Adrenal gland (tissue), 12 donors: ENCODE measurements around the gene VWA2. TPM values are rescaled to one million over a fixed set of nuclear protein-coding genes. Genes with fewer than 3 reads are reported as not detected.

Experiments
- DNase-seq, 7 donors: peaks; one replicate each; pipeline ENCODE4 v3.0.0-alpha.2; 2019 to 2020
- H3K27ac ChIP-seq, 5 donors: fragments of 200-600 bp; sonication (generic) in 4 of 5; 1 replicate in 3 of 5; 2 replicates in 2 of 5; pipeline versions ENCODE4 v1.5.1 to v1.8.0; 2016 to 2020; ENCODE audit warnings: mild to moderate bottlenecking in 1 of 5
- H3K27me3 ChIP-seq: fragments of 200-600 bp; 2 replicates; pipeline ENCODE4 v1.8.0; 2021
- H3K36me3 ChIP-seq, 2 donors: fragments of 200-600 bp; replicated peaks in 1 of 2; 1 replicate in 1 of 2; 2 replicates in 1 of 2; pipeline versions ENCODE4 v1.5.1 to v1.8.0; 2018 to 2022
- H3K4me1 ChIP-seq, 2 donors: fragments of 200-600 bp; replicated peaks in 1 of 2; 1 replicate in 1 of 2; 2 replicates in 1 of 2; pipeline versions ENCODE4 v1.5.1 to v1.8.0; 2018 to 2021
- H3K4me3 ChIP-seq, 4 donors: fragments of 200-600 bp; sonication (generic) in 3 of 4; one replicate each; pipeline ENCODE4 v1.5.1; 2016 to 2018
- H3K9me3 ChIP-seq, 3 donors: fragments of 200-600 bp; sonication (generic) in 1 of 3; replicated peaks in 1 of 3; 1 replicate in 2 of 3; 2 replicates in 1 of 3; pipeline versions ENCODE4 v1.5.1 to v1.8.0; 2016 to 2021
- POLR2A ChIP-seq, 2 donors: fragments of 450-650 bp; IDR thresholded peaks; one replicate each; pipeline ENCODE4 v1.6.1; 2017; ENCODE audit warnings: antibody characterized with exemption in 2 of 2, mild to moderate bottlenecking in 2 of 2, moderate library complexity in 1 of 2
- WGBS, 4 donors: extraction: QIAGEN DNeasy Blood & Tissue Kit in 2 of 4; methylation state at CpG; one replicate each; pipeline versions ENCODE4 v1.1.5 to v1.1.7; 2013 to 2017; 5-methylcytosine and 5-hydroxymethylcytosine counted together
- intact Hi-C, 2 donors: fragments of 100-400 bp; cut with DNase I; formaldehyde crosslinking; loops; one replicate each; pipeline versions ENCODE4 v1.14.1 to v1.15.0; 2022 to 2023
- polyA plus RNA-seq, 3 donors: library from polyadenylated mRNA; stranded (reverse); fragments of 200-250 nt in 2 of 3; fragments of 350-450 nt in 1 of 3; fragmentation: Illumina TruSeq in 1 of 3; extraction: RNeasy Lipid Tissue Mini Kit (QIAGEN cat#74804) in 1 of 3; gene quantifications; one replicate each; pipeline ENCODE4 v1.2.3, GENCODE V29; 2013 to 2014
- total RNA-seq, 9 donors: library from RNA; depleted of rRNA in 4 of 9; stranded (reverse); fragments of >200 nt in 4 of 9; fragments of 120-200 nt in 1 of 9; fragmentation: NEBNext Ultra II Directional in 1 of 9; extraction: Animal tissue kit (Norgen Biotek cat#: 25700) in 1 of 9; gene quantifications; one replicate each; pipeline versions ENCODE4 v1.1.0 to v1.2.4, GENCODE V29; 2013 to 2023
- TF ChIP-seq, protein P1 (sequence below), 6 experiments: fragments of 450-650 bp in 4 of 6; fragments of 200-600 bp in 2 of 6; sonication (generic) in 1 of 6; IDR thresholded peaks; 1 replicate in 5 of 6; 2 replicates in 1 of 6; pipeline versions ENCODE4 v1.5.1 to v1.8.0; 2016 to 2021; ENCODE audit warnings: antibody characterized with exemption in 6 of 6, mild to moderate bottlenecking in 2 of 6, moderate library complexity in 1 of 6
- donor health status: healthy with polysubstance abuse.
- donor health status: Bipolar disorder and iron deficiency.
- donor health status: DM: yes; HTN: yes; CAD: no.
- donor health status: DM: no; HTN: no; CAD: no.
- donor health status: DM: no; HTN: no; CAD: no.
- donor health status: DM: yes; HTN: yes; CAD: no.

Gene VWA2
- total and polyA plus RNA-seq, 12 donors: 0.15 TPM; not detected in 11

DNA sequence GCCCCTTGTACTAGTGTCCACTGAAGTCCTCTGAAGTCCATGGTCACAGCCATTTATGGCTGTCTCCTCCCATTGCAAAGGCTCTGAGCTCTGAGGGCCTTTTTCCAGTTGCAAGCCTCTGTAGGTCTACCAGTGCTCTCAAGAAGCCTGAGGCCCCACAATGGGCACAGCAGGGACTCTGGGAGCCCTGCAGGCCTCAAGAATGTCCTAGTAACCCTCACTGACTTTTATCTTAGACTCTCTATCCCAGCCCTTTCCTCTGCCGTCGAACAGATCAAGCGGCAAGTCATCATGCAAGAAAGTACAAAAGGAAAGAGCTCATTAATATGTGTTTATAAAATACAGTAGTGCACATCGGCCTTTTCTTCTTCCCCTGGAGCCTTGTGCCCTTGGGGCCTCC lies 23.4 kb downstream of the VWA2 start:
- peaks cover 13 to 19% of the 10 kb centered on the region in 2 donors for H3K4me1 ChIP-seq
- no peaks in the 10 kb centered on the region for H3K36me3 ChIP-seq
- no peak for TF ChIP-seq POLR2A (IDR thresholded peaks at IDR 0.05)
- TF ChIP-seq, protein P1, sequence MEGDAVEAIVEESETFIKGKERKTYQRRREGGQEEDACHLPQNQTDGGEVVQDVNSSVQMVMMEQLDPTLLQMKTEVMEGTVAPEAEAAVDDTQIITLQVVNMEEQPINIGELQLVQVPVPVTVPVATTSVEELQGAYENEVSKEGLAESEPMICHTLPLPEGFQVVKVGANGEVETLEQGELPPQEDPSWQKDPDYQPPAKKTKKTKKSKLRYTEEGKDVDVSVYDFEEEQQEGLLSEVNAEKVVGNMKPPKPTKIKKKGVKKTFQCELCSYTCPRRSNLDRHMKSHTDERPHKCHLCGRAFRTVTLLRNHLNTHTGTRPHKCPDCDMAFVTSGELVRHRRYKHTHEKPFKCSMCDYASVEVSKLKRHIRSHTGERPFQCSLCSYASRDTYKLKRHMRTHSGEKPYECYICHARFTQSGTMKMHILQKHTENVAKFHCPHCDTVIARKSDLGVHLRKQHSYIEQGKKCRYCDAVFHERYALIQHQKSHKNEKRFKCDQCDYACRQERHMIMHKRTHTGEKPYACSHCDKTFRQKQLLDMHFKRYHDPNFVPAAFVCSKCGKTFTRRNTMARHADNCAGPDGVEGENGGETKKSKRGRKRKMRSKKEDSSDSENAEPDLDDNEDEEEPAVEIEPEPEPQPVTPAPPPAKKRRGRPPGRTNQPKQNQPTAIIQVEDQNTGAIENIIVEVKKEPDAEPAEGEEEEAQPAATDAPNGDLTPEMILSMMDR (IDR thresholded peaks at IDR 0.05): no peak
- H3K4me3 ChIP-seq: no peak overlapping the region
- H3K27me3 ChIP-seq: no peaks in the 10 kb centered on the region
- WGBS, 4 donors: 82 to 87% (median 84%) methylated on average over 4 of the region's 4 CpGs
- intact Hi-C loops: no loop called here
- H3K27ac ChIP-seq: no peak overlapping the region
- no peaks in the 10 kb centered on the region for H3K9me3 ChIP-seq
- no peak for DNase-seq

DNA sequence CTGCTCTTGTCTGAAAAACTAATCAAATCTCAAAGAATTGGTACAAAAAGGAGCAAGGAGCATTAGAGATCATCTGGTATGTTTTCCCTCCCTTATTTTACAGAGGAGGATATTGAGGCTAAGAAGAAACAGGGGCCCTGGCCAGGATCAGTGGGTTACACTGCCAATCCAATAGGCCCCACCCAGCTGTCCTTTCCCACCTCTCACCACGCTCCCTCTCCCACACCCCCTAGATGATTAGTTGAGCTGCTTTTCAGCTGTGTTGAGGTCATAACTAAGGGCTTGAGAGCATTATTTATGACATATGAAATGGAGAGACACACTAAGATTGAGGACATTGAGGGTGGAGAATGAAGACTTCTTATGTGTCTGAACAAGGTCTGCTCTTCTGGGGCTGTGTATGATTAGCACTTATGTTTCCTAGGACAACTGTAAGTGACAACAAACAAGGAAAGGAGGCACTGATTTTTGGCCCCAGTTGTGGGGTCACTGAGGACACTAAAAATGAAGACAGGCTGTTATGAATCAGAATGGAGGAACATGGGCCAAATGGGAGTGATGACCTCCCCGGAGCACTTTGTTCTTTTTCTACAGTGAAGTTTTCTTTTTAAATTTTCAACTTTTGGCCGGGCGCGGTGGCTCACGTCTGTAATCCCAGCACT lies 26.5 kb downstream of the VWA2 start:
- intact Hi-C loops: no loop called here

DNA sequence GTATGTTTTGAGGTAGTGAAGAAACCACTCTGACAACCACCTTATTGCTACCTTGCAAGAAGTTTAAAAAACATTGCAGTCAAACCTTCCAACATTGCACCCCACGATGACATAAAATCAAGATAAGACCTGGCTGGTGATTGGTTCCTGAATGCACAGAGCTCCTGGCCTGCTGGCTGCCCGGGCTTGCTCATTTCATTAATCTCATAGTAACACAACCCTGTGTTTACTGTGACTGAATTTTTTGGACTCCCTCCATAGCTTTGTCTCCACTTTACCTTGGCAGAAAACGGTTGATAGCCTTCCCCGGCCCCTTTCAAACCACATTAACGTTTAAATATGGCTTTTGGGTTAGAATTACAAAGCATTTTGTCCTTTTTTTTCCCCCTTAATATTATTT lies 27.5 kb downstream of the VWA2 start:
- intact Hi-C loops: no loop called here
- Histone ChIP-seq H3K36me3 (no peaks in the 10 kb centered on the region), H3K27ac (peak overlapping the region in 1 of 5 donors; percentile 44), H3K9me3 (no peaks in the 10 kb centered on the region), H3K4me1 (peaks cover 13 to 19% of the 10 kb centered on the region in 2 donors), H3K27me3 (no peaks in the 10 kb centered on the region), H3K4me3 (no peak overlapping the region)
- peak; percentile 38 to 89 (median 74) for DNase-seq
- no peak for TF ChIP-seq POLR2A (IDR thresholded peaks at IDR 0.05)
- TF ChIP-seq, protein P1 (IDR thresholded peaks at IDR 0.05): no peak
- WGBS, 4 donors: 25 to 49% (median 30%) methylated on average over 5 of the region's 5 CpGs

More for the DNA sequence above, 26.5 kb downstream of the VWA2 start:
- H3K4me1 ChIP-seq: peaks cover 13 to 19% of the 10 kb centered on the region in 2 donors
- no peaks in the 10 kb centered on the region for H3K36me3 ChIP-seq
- WGBS, 4 donors: 37 to 52% (median 44%) methylated on average over 6 of the region's 6 CpGs
- peak overlapping the region in 4 of 5 donors; percentile 17 to 30 (median 28) for H3K27ac ChIP-seq
- no peaks in the 10 kb centered on the region for H3K9me3 ChIP-seq
- no peak overlapping the region for H3K4me3 ChIP-seq
- DNase-seq: peak; percentile 28 to 85 (median 60)
- TF ChIP-seq, protein P1 (IDR thresholded peaks at IDR 0.05): no peak
- TF ChIP-seq POLR2A (IDR thresholded peaks at IDR 0.05): no peak
- H3K27me3 ChIP-seq: no peaks in the 10 kb centered on the region

DNA sequence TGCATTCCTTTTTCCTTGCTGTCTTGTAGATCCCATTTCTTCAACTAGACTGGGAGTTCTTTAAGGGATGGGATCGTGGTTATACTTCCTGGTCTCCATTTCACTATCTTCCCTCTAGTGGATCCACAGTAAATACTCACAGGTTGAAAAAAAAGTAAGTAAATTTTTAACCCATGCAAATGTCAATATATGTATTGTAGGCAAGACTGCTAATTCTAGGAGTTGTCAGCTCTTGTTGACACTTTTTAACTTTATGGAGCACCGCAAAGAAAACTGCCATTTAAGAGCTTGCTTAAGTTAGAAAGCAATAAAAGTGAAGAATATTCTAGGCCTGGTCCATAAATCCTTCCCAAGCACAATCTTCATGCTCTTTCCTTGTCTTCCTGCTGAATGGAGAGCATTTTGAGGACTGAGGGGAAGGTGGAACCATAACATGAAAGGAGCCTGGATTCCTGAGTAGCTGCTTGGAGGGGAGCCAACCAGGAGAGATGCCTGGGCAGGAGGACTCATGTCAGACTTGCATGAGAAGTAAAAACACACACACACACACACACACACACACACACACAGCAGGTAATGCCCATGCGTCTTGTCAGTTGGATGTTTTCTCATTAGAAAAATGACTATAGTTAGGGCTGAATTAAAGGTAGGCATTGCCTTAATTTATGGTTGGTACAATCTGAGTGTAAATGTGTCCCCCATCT lies 32.2 kb downstream of the VWA2 start:
- H3K36me3 ChIP-seq: no peaks in the 10 kb centered on the region
- H3K4me3 ChIP-seq: no peak overlapping the region
- peaks cover 2 to 6% of the 10 kb centered on the region in 2 donors for H3K4me1 ChIP-seq
- no peak for DNase-seq
- no peaks in the 10 kb centered on the region for H3K9me3 ChIP-seq
- no peak for TF ChIP-seq POLR2A (IDR thresholded peaks at IDR 0.05)
- TF ChIP-seq, protein P1 (IDR thresholded peaks at IDR 0.05): no peak
- intact Hi-C loops: no loop called here
- H3K27me3 ChIP-seq: no peaks in the 10 kb centered on the region
- no peak overlapping the region for H3K27ac ChIP-seq
- WGBS, 4 donors: 80 to 85% (median 84%) methylated on average over 3 of the region's 3 CpGs
